Dermis microvascular lymphatic vessel endothelial cell (primary cell): ENCODE data around the gene CFAP97. TPM values are rescaled to one million over a fixed set of nuclear protein-coding genes. Genes with fewer than 3 reads are reported as not detected.
A peak's percentile ranks its signal among the peaks of the same experiment; 100 is the strongest.
"Not testable (repeated sequence)": the region's sequence is repeated elsewhere in the genome, so short reads cannot be mapped to it uniquely, and the experiment has no call there.

Experiments
- DNase-seq, 2 donors: peaks; one replicate each; pipeline versions ENCODE4 v3.0.0 to v3.0.0-alpha.2; 2010; ENCODE audit warnings: low read depth in 2 of 2
- total RNA-seq: library from RNA; depleted of rRNA; stranded (reverse); fragments of >200 nt; gene quantifications from 2 replicates; pipeline ENCODE4 v1.2.1, GENCODE V29; 2014

CFAP97 gene
- total RNA-seq, 1 donor from 2014 or later = 21.4 TPM

GRCh38 chr4:185142912-185143600, 60.7 kb downstream of the CFAP97 start, which contains the start of gene SLC25A4:
Gene SLC25A4 (plus strand): TSS chr4:185143266. CDS start chr4:185143373, 107 bp downstream.
- peak; percentile 40 to 71 for DNase-seq

DNA sequence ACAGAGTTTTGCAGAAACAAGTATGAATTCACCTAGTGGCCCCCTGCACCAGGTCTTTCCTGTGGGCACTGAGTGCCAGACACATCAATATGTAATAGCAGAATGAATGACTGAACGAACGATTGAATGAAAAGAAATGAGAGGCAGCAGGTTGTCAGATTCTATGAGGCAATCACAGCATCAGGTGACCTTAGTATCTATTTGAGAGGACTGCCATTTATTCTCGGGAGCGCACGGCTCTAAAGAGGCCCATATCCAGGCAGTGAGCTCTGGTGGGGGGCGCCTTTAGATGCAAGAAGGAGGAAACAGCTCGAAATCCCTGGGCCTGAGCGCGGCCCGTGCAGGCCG, 61.3 kb downstream of the CFAP97 start:
- no peak for DNase-seq

- DNase-seq = no peak
Measured at GRCh38 chr4:185141777-185142176, 62.0 kb downstream of the CFAP97 start.

GRCh38 chr4:185139736-185140135, 64.1 kb downstream of the CFAP97 start:
- DNase-seq = no peak

- peak in 1 of 2 donors; percentile 55 for DNase-seq
Measured at GRCh38 chr4:185138161-185138560, 65.6 kb downstream of the CFAP97 start.

DNA sequence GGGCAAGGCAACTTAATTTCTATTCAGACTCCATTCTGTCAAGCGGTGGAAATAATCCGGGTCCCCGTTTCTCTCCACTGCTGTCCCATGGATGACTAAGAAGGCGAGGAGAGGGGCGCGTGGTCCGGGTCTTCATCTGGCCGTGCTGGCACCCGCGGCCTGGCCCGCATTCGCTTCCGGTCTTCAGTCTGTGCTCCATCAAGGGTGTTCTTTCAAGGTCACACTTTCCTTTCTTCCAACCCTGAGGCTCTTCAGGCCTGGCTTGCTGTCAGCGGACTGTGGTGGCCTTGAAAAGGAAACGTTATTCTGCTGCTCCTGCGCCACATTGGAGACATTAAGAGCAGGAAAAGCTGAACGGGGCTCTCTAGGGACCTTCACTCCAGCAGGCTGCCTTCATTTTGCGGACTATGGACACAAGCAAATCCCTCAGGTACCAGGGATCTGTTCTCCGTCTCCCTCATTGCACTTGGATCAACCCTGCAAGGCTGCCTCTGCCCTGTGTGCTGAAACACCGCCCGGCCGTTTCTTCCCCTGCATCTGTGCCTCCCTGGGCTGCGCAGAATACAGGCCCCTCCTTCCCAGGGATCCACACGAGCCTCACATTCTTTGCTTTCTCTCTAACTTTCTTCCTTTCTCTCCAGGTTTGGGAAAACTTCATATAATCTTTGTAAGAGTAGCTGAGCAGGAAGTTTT, 66.4 kb downstream of the CFAP97 start:
- DNase-seq = no peak

GRCh38 chr4:185134307-185134869, 69.4 kb downstream of the CFAP97 start:
- peak; percentile 47 to 58 for DNase-seq

- peak in 1 of 2 donors; percentile 14 for DNase-seq
Measured at GRCh38 chr4:185128272-185129119, 75.3 kb downstream of the CFAP97 start.

DNA sequence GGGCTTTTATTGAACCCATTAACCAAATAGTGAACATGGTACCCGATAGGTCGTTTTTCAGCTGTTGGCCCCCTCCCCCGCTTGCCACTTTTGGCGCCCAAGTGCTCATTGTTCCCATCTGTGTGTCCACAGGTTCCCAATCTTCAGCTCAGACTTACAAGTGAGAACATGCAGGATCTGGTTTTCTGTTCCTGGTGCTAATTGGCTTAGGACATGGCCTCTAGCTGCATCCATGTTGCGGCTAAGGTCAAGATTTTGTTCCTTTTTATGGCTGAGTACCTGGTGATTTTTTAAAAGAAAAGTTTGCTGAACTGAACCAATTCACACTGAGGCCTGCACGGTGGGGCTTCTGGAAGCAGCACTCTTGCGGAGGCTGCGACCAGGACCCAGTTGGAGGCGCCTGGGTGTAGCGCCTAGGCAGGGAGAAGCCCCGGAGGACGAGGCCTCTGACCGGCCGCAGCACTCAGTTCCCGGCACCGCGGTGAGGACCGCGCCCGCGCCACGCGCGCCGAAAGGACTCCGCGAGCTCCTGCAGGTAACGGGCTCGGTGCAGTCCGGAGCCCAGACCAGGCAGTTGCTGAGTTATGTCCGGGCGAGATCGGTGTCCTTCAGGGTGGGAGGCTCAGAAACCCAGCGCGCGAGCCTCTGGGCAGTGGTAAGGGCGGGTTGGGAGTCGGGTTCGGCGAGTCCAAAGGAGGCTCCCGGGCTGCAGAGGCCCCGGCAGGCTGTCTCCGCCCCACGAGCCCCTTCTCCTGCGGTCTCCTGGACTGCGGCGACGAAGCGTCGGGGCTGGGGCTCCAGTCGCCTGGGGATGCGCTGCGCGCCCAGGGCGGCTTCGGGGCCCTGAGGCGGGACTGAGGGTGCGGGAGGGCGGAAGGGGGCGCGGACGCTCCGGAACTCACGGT, 76.5 kb downstream of the CFAP97 start:
- peak in 1 of 2 donors; percentile 23 for DNase-seq

DNA sequence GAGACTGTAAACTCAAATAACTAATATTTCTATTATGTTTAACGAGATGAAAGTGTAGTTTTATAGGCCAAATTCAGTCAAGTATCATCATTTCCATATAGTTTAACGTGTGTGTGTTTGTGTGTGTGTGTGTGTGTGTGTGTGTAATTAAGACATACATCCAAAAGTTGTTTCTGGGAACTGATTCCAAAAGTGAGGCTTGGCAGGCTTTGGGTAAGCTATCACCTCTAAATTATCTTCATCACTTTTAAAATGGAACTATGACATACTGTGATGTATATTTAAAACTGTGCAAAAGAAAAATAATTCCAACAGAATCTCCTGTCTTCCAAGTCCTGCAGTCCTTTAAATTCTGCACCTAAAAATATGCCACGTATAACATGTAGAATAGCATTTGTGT, 79.8 kb downstream of the CFAP97 start:
- no peak for DNase-seq

DNA sequence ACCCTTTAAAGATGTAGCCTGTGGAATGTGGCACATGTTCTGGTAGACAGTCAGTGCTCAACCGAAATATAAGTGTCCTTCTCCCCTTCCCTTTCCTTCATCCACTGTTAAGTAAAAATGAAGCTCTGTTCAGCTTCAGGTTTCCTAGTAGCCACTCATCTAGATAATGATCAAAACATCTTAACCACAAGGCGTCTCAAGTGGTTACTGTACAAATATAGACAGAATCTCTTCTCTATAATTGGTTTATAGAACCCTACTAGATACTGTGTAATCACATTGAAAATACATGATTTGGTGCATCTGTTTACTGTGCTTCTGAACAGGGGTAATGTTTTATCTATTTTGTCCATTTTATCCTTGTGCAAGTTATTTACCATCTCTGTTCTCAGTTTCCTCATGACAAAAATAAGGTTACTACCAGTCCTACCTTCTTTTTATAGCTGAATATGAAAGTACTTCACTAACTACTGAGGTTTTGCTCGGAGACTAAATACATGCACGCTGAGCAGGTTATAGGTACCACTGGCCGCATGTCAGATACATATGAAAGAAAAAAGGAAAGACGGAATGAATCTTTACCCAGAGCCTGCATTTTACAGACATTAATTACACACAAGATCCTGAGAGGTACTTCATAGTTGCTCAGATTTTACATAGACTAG, 81.0 kb downstream of the CFAP97 start:
- no peak for DNase-seq

- no peak for DNase-seq
Measured at GRCh38 chr4:185120631-185120946, 83.2 kb downstream of the CFAP97 start.

GRCh38 chr4:185119927-185120630, 83.7 kb downstream of the CFAP97 start:
- DNase-seq = peak in 1 of 2 donors; percentile 13

- not testable (repeated sequence) for DNase-seq
Measured at GRCh38 chr4:185119467-185119866, 84.3 kb downstream of the CFAP97 start.

DNA sequence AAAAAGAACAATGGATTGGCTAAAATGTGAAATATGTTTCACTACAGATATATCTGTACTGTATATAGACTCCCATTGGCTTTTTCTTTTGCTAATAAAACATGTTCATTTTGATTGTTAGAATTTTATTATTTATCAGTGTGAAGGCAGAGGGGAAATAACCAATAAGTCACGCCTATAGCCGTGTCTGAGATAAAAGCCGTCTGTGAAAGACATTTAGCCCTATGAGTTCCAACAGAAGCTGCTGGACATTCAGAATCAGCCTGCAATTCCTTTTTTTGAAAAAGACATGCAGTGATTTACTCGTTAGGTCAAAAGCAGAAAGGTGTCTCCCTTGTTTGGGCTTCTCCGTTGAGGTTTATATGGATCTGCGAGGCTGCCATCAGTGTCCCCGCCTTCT, 84.9 kb downstream of the CFAP97 start:
- no peak for DNase-seq

DNA sequence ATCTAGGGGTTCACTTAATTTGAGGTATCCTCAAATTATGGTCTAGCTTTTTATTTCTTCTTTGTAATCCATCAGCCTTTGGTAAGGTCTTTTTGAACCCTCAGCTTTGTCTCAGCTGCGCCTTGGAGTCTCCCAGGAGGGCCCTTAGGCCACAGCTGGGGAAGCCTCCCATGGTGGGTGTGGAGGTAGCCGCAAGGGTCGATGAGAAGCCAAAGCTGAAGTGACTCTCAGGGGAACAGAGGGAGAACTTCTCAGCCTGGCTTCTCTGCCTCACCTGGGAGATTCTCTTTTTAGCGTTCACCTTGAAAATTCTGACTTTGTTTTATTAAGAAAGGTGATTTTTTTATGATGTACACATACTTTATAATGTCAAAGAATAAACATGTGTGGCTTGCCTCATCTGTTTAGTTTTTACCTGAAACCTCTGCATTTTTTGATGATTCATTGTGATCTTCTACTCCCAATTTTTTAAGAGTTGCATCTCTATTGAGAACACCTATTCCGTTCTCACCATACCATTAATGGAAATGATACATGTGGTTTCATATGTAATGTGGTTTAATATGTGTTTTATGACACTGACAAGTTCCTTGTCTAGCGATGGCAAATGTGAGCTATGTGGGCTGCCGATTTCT, 86.4 kb downstream of the CFAP97 start:
- no peak for DNase-seq

- peak in 1 of 2 donors; percentile 25 for DNase-seq
Measured at GRCh38 chr4:185115827-185116232, 88.0 kb downstream of the CFAP97 start.

GRCh38 chr4:185113340-185113739, 90.5 kb downstream of the CFAP97 start:
- DNase-seq = no peak

DNA sequence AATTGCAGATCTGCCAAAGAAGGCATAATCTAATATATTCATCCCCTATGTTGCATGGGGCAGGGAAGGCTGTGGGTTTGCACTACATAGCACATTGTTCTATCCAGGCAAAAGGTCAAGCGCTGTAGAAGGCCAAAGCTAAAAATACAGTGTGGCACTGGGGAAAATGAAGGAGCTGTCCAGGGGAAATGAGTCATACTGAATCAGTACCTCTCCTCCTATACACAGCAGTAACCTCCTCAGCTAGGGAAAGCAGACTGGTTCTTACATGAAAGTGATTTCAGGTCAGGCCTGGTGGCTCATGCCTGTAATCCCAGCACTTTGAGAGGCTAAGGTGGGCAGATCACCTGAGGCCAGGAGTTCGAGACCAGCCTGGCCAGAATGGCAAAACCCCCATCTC, 91.7 kb downstream of the CFAP97 start:
- DNase-seq = peak; percentile 80 to 96
